ENCODE data around the gene COL10A1. TPM values are rescaled to one million over a fixed set of nuclear protein-coding genes. Genes with fewer than 3 reads are reported as not detected.
"Not testable (repeated sequence)": the region's sequence is repeated elsewhere in the genome, so short reads cannot be mapped to it uniquely, and the experiment has no call there.

COL10A1 gene
- total RNA-seq, 1 donor from 2014 or later, result 2.2 TPM

DNA sequence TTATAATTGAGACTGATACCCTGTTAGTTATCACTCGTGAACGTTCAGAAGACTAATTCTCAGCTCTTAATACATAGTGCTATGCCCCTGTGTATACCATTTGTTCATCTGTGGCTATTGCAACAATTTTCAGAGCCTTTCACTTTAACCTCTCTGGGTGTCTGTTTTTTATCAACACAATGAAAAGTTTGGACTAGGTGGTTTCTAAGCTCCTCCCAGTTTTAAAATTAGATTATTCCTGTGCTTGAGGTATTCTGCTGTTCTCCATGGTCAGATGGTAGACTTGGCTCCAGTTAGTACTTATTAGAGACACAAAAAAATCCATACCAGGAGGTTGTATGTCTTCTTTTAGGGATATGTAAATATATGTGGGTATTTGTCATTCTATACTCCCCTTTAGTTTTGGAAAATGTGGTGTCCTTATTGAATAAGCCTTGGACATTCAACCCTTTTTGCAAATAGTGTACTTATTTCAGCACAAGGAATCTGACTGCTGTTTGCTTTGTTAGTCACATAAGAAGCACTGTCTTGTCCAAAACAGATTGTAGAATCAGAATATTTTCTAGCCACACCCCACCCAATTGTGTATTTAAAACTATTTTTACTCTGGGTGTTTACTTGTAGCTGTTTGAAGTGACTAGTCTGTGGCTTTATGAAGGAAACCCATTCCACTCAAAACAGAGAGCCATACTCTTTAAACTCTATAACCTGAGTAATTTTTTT, 2.0 kb upstream of the COL10A1 start:
- no peak for DNase-seq (ENCODE audit: low spot score)

GRCh38 chr6:116120430-116120829, 5.5 kb downstream of the COL10A1 start:
- DNase-seq (ENCODE audit: low spot score), result no peak

- no peak for DNase-seq (ENCODE audit: low spot score)
Measured at GRCh38 chr6:116118608-116119007, 7.3 kb downstream of the COL10A1 start.

- no peak for DNase-seq (ENCODE audit: low spot score)
Measured at GRCh38 chr6:116115781-116116180, 10.2 kb downstream of the COL10A1 start.

- no peak for DNase-seq (ENCODE audit: low spot score)
Measured at GRCh38 chr6:116113386-116113785, 12.5 kb downstream of the COL10A1 start.

- no peak for DNase-seq (ENCODE audit: low spot score)
Measured at GRCh38 chr6:116111552-116112528, 14.1 kb downstream of the COL10A1 start.

- DNase-seq (ENCODE audit: low spot score), result no peak
Measured at GRCh38 chr6:116108836-116109235, 17.1 kb downstream of the COL10A1 start.

- no peak for DNase-seq (ENCODE audit: low spot score)
Measured at GRCh38 chr6:116106146-116106545, 19.8 kb downstream of the COL10A1 start.

DNA sequence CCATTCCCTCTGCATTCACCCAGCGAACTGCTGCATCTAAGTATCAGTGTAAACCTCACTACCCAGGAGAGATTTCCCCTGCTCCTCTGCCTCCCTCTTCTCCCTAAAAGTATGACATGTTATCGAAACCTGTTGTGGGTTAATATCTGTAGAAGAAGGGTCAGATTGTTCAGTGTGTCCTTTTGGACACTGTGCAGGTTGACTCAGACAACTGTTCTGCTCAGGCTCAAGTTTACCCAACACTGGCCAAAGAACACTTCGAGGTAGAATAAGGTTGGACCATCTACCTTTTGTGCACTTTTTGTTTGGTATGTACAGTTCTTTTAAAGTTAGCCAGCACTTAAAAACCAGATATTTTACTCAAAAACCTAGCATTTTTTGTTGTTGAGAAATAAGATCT, 20.7 kb downstream of the COL10A1 start:
- DNase-seq (ENCODE audit: low spot score), result no peak

- no peak for DNase-seq (ENCODE audit: low spot score)
Measured at GRCh38 chr6:116104636-116105035, 21.3 kb downstream of the COL10A1 start.

- DNase-seq (ENCODE audit: low spot score), result no peak
Measured at GRCh38 chr6:116102873-116103272, 23.1 kb downstream of the COL10A1 start.

GRCh38 chr6:116101790-116102189, 24.1 kb downstream of the COL10A1 start:
- no peak for DNase-seq (ENCODE audit: low spot score)

DNA sequence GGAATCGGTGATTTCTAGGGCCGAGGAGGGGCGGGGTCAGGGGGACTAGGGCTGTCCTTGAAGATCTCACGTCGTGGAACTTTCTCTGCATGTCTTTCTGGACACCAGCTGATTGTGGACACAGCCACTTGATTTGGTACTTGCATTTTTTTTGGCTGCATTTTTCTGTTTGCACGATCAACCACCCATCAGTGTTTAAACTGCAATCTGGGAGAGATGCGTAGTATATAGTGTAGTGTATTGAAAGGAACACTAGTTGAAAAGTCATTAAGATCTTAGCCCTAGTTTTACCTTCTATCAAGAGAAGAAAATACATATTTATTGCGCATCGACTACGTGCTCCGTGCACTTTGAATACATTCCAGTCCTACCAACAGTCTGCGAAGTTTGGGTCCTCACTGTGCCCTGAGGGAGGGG, 24.6 kb downstream of the COL10A1 start:
- no peak for DNase-seq (ENCODE audit: low spot score)

GRCh38 chr6:116100419-116101301, 25.3 kb downstream of the COL10A1 start, which contains the start of gene NT5DC1:
Gene NT5DC1, plus strand, starts transcription at chr6:116100853. Its CDS starts 78 bp downstream, at chr6:116100931.
- DNase-seq (ENCODE audit: low spot score), result peak; percentile 83

- no peak for DNase-seq (ENCODE audit: low spot score)
Measured at GRCh38 chr6:116099036-116099435, 26.9 kb downstream of the COL10A1 start.

DNA sequence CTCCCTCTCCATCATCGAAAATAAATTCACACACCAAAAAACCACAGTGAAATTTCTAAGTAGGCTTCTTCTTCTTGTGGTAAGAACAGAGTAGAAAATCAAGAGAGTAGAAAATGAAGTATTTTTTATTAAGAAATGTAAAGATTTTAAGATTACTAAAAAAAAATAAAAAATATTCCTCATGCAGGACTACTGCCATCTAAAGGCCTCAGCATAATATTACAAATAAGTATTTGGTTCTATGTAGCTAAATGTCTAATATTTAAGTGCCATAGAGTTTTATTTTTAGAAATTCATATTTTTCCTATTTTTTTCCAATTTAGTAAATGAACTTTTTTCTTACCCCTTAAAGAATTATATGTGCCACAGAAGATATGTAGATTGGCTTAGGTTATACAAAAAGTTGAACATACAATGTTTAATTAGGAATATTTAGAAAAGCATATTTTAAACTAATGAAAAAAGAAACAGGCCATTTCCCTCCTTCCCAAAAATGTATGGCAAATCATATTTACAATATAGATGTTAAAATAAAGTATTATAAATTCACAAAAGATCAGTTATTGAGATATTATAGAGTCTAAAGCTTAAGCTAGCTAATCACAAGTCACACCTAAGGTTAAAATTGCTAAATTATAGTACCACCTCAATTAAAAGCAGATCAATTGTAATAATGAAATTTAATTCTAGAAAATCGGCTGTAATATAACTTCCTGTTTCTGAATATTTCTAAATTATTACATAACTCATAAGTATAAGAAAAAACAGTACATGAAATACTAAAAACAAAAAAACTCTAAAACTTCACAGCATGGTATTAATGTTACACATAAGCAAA, 28.7 kb downstream of the COL10A1 start:
- DNase-seq (ENCODE audit: low spot score), result no peak

- not testable (repeated sequence) for DNase-seq (ENCODE audit: low spot score)
Measured at GRCh38 chr6:116096048-116096759, 29.7 kb downstream of the COL10A1 start.

GRCh38 chr6:116094041-116094440, 31.9 kb downstream of the COL10A1 start:
- DNase-seq (ENCODE audit: low spot score), result no peak

- DNase-seq (ENCODE audit: low spot score), result no peak
Measured at GRCh38 chr6:116090251-116090650, 35.7 kb downstream of the COL10A1 start.

- no peak for DNase-seq (ENCODE audit: low spot score)
Measured at GRCh38 chr6:116088946-116089345, 37.0 kb downstream of the COL10A1 start.
